GM10266 (cell line): Measurements from ENCODE around the gene ADARB1.

Experiments used
- DNase-seq: peaks from one replicate; pipeline ENCODE4 v3.0.0; 2012; ENCODE audit errors: extremely low spot score
- TF ChIP-seq, protein P1 (sequence below): IDR thresholded peaks from 2 replicates; pipeline ENCODE4 v1.5.1; 2012; ENCODE audit warnings: mild to moderate bottlenecking, low read depth; ENCODE audit not compliant: control insufficient read depth, insufficient read depth; ENCODE audit errors: missing control alignments

The ADARB1 gene

DNA sequence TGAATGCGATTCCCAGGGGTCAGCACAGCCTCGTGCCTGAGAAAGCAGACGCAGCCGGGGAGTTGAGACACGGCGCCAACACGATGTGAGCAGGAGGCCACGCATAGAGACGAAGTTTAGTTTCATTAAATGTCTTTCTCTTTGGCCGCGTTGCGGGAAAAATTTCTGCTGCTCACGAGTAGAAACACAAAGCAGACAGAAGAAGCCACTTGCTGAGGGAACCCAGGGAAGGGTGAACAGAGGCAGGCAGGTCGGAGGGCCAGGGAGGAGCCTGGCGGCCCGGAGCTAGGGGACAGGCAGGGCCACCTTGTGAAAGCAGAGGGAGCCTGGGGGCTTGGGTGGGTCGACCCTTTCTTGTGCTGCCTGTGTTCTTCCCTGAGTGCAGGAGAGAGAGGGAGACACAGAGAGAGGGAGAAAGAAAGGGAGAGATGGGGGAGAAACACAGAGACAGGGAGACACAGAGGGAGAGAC lies 180.1 kb downstream of the ADARB1 start:
- TF ChIP-seq, protein P1, sequence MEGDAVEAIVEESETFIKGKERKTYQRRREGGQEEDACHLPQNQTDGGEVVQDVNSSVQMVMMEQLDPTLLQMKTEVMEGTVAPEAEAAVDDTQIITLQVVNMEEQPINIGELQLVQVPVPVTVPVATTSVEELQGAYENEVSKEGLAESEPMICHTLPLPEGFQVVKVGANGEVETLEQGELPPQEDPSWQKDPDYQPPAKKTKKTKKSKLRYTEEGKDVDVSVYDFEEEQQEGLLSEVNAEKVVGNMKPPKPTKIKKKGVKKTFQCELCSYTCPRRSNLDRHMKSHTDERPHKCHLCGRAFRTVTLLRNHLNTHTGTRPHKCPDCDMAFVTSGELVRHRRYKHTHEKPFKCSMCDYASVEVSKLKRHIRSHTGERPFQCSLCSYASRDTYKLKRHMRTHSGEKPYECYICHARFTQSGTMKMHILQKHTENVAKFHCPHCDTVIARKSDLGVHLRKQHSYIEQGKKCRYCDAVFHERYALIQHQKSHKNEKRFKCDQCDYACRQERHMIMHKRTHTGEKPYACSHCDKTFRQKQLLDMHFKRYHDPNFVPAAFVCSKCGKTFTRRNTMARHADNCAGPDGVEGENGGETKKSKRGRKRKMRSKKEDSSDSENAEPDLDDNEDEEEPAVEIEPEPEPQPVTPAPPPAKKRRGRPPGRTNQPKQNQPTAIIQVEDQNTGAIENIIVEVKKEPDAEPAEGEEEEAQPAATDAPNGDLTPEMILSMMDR: no peak

DNA sequence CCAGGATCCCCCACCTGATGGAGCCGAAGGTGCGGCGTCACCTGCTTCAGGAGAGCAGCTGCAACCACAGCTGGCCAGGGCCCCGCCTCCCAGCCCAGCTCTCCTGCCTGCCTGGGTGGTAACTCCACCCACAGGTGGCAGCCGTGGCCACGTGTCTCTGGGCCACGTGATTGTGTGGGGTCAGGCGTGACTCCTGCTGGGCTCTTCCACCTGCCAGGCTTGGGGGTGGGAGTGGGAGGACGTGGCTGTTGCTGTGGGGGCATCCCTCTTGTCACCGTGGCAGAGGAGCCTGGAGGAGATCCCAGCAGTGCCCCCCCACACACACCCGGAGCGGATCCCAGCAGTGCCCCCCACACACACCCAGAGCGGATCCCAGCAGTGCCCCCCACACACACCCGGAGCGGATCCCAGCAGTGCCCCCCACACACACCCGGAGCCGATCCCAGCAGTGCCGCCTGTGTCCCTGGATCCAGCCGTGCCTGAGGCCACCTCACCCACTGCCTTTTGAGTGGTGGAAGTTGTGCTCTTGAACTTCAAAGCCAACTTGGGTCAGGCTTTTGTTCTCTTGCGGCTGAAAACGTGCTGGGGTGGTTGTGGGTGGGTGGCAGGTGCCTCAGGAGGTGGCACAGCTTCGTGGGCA lies 181.1 kb downstream of the ADARB1 start:
- TF ChIP-seq, protein P1: no peak

More for the DNA sequence above, 180.1 kb downstream of the ADARB1 start:
- DNase-seq: no peak

DNA sequence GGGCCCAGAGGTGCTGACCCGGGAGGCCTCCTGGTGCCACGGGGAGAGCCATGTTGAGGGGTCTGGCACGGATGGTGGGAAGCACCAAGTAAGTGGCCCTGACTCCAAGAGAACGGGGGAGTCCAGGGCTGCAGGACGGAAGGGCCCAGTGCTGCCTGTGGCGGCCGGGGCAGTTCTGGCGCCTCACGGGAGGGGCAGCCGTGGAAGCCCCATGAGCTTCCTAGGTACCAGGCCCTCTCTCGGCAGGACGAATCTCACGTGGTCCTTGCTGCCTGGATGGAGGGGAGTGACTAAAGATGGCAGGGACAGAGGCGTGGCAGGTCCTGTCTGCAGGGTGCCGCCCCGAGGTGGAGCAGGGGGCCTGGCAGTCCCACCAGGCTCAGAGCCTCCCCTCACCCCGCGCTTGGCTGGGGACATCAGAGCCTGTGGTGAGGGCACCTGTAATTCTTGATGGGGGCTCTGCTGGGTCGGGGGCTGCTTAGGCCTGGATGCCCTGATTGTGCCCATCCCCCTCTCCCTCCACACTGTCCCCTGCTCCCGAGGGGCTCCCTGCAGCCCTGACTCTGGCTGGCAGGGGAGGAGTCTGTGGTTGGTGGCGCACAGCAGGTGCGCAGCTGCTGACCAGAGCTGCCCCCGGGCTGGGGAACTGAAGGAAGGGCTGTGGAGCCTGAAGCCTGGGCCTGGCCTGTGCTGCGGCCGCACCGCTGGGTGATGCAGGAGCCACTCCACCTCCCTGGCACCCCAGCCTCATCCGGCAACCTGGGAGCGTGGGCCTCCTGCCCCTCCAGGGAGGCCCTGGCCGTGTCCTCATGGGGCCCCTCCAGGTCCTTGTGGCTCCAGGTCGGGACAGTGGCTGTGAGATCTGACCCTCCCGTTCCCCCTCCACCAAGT lies 181.9 kb downstream of the ADARB1 start:
- TF ChIP-seq, protein P1: no peak
- DNase-seq: no peak

More for the DNA sequence above, 181.1 kb downstream of the ADARB1 start:
- no peak for DNase-seq

DNA sequence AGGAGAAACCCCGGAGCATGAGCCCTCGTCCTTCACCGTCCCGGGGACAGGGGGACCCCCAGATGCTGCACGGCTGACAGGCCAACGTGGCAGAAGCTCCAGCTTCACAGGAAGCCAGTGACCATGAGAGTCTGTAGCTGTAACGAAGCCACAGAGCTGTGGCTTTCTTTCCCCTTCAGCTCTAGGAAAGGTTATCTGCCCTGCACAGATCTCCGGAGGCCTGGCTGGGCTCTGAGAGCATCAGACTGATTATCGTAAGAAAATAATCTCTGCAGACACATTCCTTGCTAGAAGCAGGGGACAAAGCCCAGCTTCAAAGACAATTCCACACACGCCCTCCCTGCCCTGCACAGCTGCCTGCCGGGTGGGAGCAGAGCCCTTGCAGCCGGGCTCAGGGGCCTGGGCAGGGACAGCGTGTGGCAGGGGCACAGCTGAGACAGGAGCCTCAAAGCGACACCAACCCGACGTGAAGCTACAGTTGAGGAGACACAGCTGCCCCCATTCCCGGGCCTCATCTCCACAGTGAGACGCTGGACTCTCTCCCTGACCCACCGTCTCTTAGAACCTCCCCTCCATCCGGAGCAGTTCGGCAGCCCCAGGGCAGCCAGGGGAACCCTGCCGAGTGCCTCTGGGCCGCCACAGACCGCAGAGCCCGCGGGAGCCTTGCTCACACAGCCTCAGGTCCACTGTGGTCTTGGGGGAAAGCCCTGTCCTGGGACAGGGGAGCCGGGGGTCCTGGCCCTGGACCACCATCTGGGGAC lies 182.7 kb downstream of the ADARB1 start:
- TF ChIP-seq, protein P1: no peak
- DNase-seq: no peak

DNA sequence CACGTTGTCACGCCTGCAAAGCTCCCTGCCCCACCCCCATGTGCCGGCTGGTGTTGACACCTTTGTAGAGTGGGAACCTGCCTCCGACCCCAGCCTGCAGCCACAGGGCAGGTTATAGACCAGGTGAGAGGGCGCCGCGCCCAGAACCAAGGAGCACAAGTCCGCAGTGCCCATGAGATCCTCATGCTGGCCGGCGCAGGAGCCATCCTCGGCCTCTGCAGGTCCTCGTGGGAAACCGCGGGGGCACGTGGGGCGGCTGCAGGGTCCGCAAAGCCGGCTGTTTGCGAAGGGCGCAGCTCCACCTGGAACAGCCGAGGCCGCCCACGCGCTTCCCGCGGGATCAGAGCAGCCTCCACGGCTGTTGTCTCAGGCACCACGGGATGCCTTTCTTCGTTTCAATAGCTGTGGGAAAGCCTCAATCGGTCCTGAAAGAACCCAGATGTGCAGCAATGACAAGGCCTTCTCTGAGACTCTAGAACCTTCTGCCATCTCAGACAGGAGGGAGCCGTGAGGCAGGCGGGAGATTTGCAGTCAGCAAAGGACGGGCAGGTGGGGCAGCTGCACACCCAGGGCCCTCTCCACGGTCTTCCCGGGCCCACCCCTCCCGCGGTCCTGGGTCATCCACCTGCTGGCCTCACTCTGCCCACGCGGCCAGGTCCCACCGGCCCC lies 183.4 kb downstream of the ADARB1 start:
- TF ChIP-seq, protein P1: no peak
- DNase-seq: no peak

DNA sequence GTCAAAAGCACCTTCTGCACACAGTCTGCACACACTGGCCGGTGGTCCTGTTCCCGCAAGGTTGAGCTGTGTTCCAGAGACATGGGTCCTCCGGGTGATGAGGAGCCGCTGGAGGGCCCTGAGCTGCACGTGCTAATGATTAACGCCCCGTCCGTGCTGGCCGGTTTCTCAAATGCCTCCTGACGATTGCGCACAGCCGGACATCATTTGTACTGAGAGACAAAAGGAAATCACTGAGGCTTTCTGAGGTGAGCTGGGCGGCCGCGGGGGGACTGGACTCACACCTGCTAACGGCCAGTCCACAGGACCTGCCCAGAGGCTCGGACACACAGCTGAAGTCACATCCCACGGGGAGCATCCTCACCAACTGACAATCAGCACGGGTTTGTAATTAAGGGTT lies 184.1 kb downstream of the ADARB1 start:
- DNase-seq: no peak
- TF ChIP-seq, protein P1: no peak
